H1 (cell line): ENCODE data around the gene HSD17B13. TPM values are rescaled to one million over a fixed set of nuclear protein-coding genes. Genes with fewer than 3 reads are reported as not detected.

Experiments used
- JUN ChIP-seq: IDR thresholded peaks from 2 replicates; pipeline ENCODE4 v1.6.1; 2011; ENCODE audit warnings: low read depth, mild to moderate bottlenecking, improper control_type of control experiment, low read length
- SUZ12 ChIP-seq: fragments of 200-600 bp; sonication (generic); IDR thresholded peaks from 2 replicates; pipeline ENCODE4 v1.6.1; 2012; ENCODE audit warnings: mild to moderate bottlenecking, inconsistent platforms, low read length, moderate library complexity, mixed read lengths
- TEAD4 ChIP-seq: IDR thresholded peaks from 2 replicates; pipeline ENCODE4 v1.6.1; 2012; ENCODE audit warnings: low read depth, low read length, inconsistent platforms, mixed read lengths
- polyA plus RNA-seq, 7 experiments: library from polyadenylated mRNA; depleted of rRNA in 3 of 7; stranded (reverse) in 5 of 7; unstranded in 2 of 7; fragments of >200 nt in 5 of 7; fragments of 200-250 nt in 2 of 7; gene quantifications; 1 replicate in 5 of 7; 2 replicates in 1 of 7; 4 replicates in 1 of 7; pipeline versions ENCODE4 v1.2.1 to v1.2.3, GENCODE V29; 2011 to 2013; ENCODE audit warnings: missing spikeins in 2 of 7, mixed read lengths in 2 of 7
- total RNA-seq: library from RNA; stranded (reverse); fragmentation: NEBNext Ultra II Directional; extraction: Animal tissue kit (Norgen Biotek cat#: 25700); gene quantifications from 2 replicates; pipeline ENCODE4 v1.2.1, GENCODE V29; 2021
- TF ChIP-seq, protein P1 (sequence below): IDR thresholded peaks from 2 replicates; pipeline ENCODE4 v1.6.1; 2011; ENCODE audit warnings: low read length, improper control_type of control experiment

Gene HSD17B13
- total and polyA plus RNA-seq, 2 of the 8 experiments (the other 6 are each of a cell fraction or from before 2014, with no cell fraction given), result 0.09 to 0.13 TPM

DNA sequence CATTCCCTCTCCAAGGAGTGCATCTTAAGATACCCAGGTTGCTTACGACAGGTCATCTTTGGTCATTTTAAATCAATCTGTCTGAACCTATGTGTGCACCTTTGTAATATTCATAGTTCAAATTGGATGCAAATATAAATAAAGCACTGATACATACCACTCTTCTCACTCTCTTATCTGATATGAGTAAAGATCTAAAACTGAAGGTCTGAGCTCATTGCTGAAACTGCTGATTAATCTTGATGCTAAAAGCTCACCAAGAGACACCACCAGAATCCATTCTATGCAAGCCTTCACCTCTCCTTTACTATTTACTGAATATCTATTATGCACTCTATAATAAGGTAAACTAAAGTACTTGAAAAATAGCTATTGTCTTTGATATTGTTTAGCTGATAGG lies 16.6 kb downstream of the HSD17B13 start (continued):
- TF ChIP-seq, protein P1, sequence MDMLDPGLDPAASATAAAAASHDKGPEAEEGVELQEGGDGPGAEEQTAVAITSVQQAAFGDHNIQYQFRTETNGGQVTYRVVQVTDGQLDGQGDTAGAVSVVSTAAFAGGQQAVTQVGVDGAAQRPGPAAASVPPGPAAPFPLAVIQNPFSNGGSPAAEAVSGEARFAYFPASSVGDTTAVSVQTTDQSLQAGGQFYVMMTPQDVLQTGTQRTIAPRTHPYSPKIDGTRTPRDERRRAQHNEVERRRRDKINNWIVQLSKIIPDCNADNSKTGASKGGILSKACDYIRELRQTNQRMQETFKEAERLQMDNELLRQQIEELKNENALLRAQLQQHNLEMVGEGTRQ, result no peak
- TF ChIP-seq JUN (no peak), TEAD4 (no peak), SUZ12 (no peak)
